Gastroesophageal sphincter (tissue), 3 donors: ENCODE results near the gene NDUFS4.

Source experiments
- POLR2AphosphoS5 ChIP-seq: sonication (generic); formaldehyde crosslinking; IDR thresholded peaks from one replicate; pipeline ENCODE4 v1.6.1; 2017; ENCODE audit warnings: antibody characterized with exemption
- TF ChIP-seq, protein P1 (sequence below), 4 experiments: fragments of 200-600 bp in 2 of 4; fragments of 450-650 bp in 2 of 4; sonication (generic) in 1 of 4; IDR thresholded peaks; one replicate each; pipeline ENCODE4 v1.5.1; 2017 to 2019; ENCODE audit warnings: antibody characterized with exemption in 4 of 4, mild to moderate bottlenecking in 2 of 4, moderate library complexity in 2 of 4

DNA sequence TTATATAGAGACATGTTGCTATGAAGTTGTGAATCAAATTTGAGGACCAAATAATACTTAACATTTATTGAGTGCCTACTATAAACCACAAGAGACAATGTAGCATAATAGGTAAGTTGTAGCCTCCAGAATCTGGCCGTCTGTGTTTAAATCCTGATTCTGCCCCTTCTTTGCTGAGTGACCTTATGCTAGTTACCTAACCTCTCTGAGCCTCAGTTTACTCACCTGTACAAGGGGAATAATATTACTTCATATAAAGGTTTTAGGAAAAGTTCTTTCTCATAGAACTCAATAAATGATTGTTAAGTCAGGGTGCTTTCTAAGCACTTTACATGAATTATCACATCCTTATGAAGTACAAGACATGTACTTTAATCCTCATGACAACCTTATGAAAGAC is 120.6 kb downstream of the NDUFS4 start:
- TF ChIP-seq, protein P1, sequence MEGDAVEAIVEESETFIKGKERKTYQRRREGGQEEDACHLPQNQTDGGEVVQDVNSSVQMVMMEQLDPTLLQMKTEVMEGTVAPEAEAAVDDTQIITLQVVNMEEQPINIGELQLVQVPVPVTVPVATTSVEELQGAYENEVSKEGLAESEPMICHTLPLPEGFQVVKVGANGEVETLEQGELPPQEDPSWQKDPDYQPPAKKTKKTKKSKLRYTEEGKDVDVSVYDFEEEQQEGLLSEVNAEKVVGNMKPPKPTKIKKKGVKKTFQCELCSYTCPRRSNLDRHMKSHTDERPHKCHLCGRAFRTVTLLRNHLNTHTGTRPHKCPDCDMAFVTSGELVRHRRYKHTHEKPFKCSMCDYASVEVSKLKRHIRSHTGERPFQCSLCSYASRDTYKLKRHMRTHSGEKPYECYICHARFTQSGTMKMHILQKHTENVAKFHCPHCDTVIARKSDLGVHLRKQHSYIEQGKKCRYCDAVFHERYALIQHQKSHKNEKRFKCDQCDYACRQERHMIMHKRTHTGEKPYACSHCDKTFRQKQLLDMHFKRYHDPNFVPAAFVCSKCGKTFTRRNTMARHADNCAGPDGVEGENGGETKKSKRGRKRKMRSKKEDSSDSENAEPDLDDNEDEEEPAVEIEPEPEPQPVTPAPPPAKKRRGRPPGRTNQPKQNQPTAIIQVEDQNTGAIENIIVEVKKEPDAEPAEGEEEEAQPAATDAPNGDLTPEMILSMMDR (IDR thresholded peaks at IDR 0.05) = no peak
- no peak for TF ChIP-seq POLR2AphosphoS5
